Memory B cell (primary cell): ENCODE results near the gene SERPINA7.
"Not testable (repeated sequence)": the region's sequence is repeated elsewhere in the genome, so short reads cannot be mapped to it uniquely, and the experiment has no call there.

Source experiments
- ATAC-seq: fragments of 150-1000 bp; cut with Tn5 transposase; 2 replicates; pipeline ENCODE4 v1.10.0; 2021; ENCODE audit warnings: low read depth, mild to moderate bottlenecking, moderate library complexity
- DNase-seq, 2 donors: peaks; one replicate each; pipeline ENCODE4 v3.0.0; 2022; ENCODE audit warnings: low spot score in 2 of 2
- H3K27ac Mint-ChIP-seq: one replicate; pipeline ENCODE4 v1.8.0; 2022; ENCODE audit warnings: mild to moderate bottlenecking, moderate library complexity, mixed read lengths
- H3K27me3 Mint-ChIP-seq: one replicate; pipeline ENCODE4 v1.8.0; 2022; ENCODE audit warnings: mixed read lengths
- H3K36me3 Mint-ChIP-seq: one replicate; pipeline ENCODE4 v1.8.0; 2022; ENCODE audit warnings: mild to moderate bottlenecking, mixed read lengths
- H3K4me1 Mint-ChIP-seq: one replicate; pipeline ENCODE4 v1.8.0; 2022; ENCODE audit warnings: mixed read lengths
- H3K4me3 Mint-ChIP-seq: one replicate; pipeline ENCODE4 v1.8.0; 2022; ENCODE audit warnings: mild to moderate bottlenecking, moderate library complexity, mixed read lengths
- H3K9me3 Mint-ChIP-seq: one replicate; pipeline ENCODE4 v1.8.0; 2022; ENCODE audit warnings: mixed read lengths

SERPINA7 gene

GRCh38 chrX:106000609-106001008 lies 37.9 kb downstream of the SERPINA7 start:
- H3K9me3 Mint-ChIP-seq, H3K4me3 Mint-ChIP-seq, H3K27me3 Mint-ChIP-seq, H3K36me3 Mint-ChIP-seq, H3K4me1 Mint-ChIP-seq, DNase-seq, ATAC-seq, H3K27ac Mint-ChIP-seq: not testable (repeated sequence)

GRCh38 chrX:106000203-106000602 lies 38.3 kb downstream of the SERPINA7 start:
- Mint-ChIP-seq H3K27me3 (no peaks in the 10 kb centered on the region), H3K36me3 (no peaks in the 10 kb centered on the region), H3K4me1 (no peaks in the 10 kb centered on the region), H3K27ac (no peak overlapping the region), H3K4me3 (no peak overlapping the region), H3K9me3 (no peaks in the 10 kb centered on the region)
- ATAC-seq (no peak), DNase-seq (no peak)

- ATAC-seq (no peak), DNase-seq (no peak)
- Mint-ChIP-seq H3K27me3 (no peaks in the 10 kb centered on the region), H3K36me3 (no peaks in the 10 kb centered on the region), H3K27ac (no peak overlapping the region), H3K4me3 (no peak overlapping the region), H3K4me1 (no peaks in the 10 kb centered on the region), H3K9me3 (no peaks in the 10 kb centered on the region)
Observed at GRCh38 chrX:105999294-105999693, 39.2 kb downstream of the SERPINA7 start.

GRCh38 chrX:105988487-105988886 lies 50.0 kb downstream of the SERPINA7 start:
- H3K36me3 Mint-ChIP-seq, H3K4me3 Mint-ChIP-seq, H3K27ac Mint-ChIP-seq, DNase-seq, H3K4me1 Mint-ChIP-seq, H3K27me3 Mint-ChIP-seq, H3K9me3 Mint-ChIP-seq, ATAC-seq: not testable (repeated sequence)
